GM12878 (cell line): Measurements from ENCODE around the gene SEMA3G. TPM values are rescaled to one million over a fixed set of nuclear protein-coding genes. Genes with fewer than 3 reads are reported as not detected.

Source experiments
- ATAC-seq: fragments of 200-7000 bp; cut with Tn5 transposase; 3 replicates; pipeline ENCODE4 v1.9.1; 2020; ENCODE audit warnings: mild to moderate bottlenecking, moderate library complexity
- BruUV-seq: library from RNA; stranded (reverse); fragments of 400-500 nt; replicated peaks from 2 replicates; lab custom pipeline; 2021; lab: Mats Ljungman, UMichigan
- CTCF ChIA-PET: fragments of 300-600 bp; sonication (Branson Sonifier 250); formaldehyde crosslinking; extraction: SDS; loops from one replicate; lab custom pipeline; 2021; ENCODE audit warnings: inconsistent platforms; lab: Yijun Ruan, JAX
- POLR2A ChIA-PET: fragments of 350-600 bp; formaldehyde crosslinking; extraction: SDS; loops from one replicate; lab custom pipeline; 2021; ENCODE audit warnings: inconsistent platforms; lab: Charles Lee
- RAD21 ChIA-PET: fragments of 300-600 bp; sonication (Branson Sonifier 250); formaldehyde crosslinking; loops from one replicate; lab custom pipeline; 2023; ENCODE audit warnings: antibody characterized with exemption; ENCODE audit not compliant: unreplicated experiment; lab: Charles Lee
- SMC1A ChIA-PET: fragments of 300-600 bp; sonication (Branson Sonifier 250); formaldehyde crosslinking; loops from one replicate; lab custom pipeline; 2023; ENCODE audit not compliant: unreplicated experiment, uncharacterized antibody; lab: Charles Lee
- DNase-seq: peaks from one replicate; pipeline ENCODE4 v3.0.0-alpha.2; 2011; ENCODE audit warnings: low read depth, low spot score
- FAIRE-seq: peaks from 3 replicates; lab custom pipeline; 2011; peaks lifted over from hg19 to GRCh38; lab: Jason Lieb, UNC
- H2AFZ ChIP-seq: 2 replicates; pipeline ENCODE4 v1.6.0; 2011; ENCODE audit warnings: low read depth, low read length, control low read depth; ENCODE audit not compliant: control insufficient read depth
- H3K27ac ChIP-seq: 2 replicates; pipeline ENCODE4 v1.5.1; 2011; ENCODE audit warnings: control low read depth; ENCODE audit not compliant: control insufficient read depth, insufficient read depth
- H3K27me3 ChIP-seq, 2 experiments: replicated peaks in 1 of 2; 2 replicates each; pipeline versions ENCODE4 v1.6.0 to v1.6.1; 2011; ENCODE audit warnings: low read length in 1 of 2; ENCODE audit not compliant: control insufficient read depth in 2 of 2, insufficient read depth in 2 of 2
- H3K36me3 ChIP-seq, 2 experiments: 2 replicates each; pipeline ENCODE4 v1.5.1; 2011; ENCODE audit warnings: low read length in 1 of 2; ENCODE audit not compliant: control insufficient read depth in 2 of 2, insufficient read depth in 2 of 2
- H3K4me1 ChIP-seq: 2 replicates; pipeline ENCODE4 v1.6.1; 2011; ENCODE audit warnings: mild to moderate bottlenecking, low read length, moderate library complexity, mixed read lengths; ENCODE audit not compliant: control insufficient read depth, insufficient read depth
- H3K4me2 ChIP-seq: 2 replicates; pipeline ENCODE4 v1.6.0; 2011; ENCODE audit warnings: control low read depth; ENCODE audit not compliant: control insufficient read depth, insufficient read depth
- H3K4me3 ChIP-seq: fragments of 200-600 bp; sonication (generic); 2 replicates; pipeline ENCODE4 v1.5.1; 2016
- H3K79me2 ChIP-seq: 2 replicates; pipeline ENCODE4 v1.6.0; 2011; ENCODE audit warnings: low read length; ENCODE audit not compliant: control insufficient read depth, insufficient read depth
- H3K9ac ChIP-seq: 2 replicates; pipeline ENCODE4 v1.8.0; 2011; ENCODE audit warnings: low read length, control low read depth, mixed read lengths; ENCODE audit not compliant: control insufficient read depth, insufficient read depth
- H3K9me3 ChIP-seq: replicated peaks from 3 replicates; pipeline ENCODE4 v1.5.1; 2011; ENCODE audit warnings: mild to moderate bottlenecking, low read length; ENCODE audit not compliant: control insufficient read depth, insufficient read depth
- H4K20me1 ChIP-seq: 2 replicates; pipeline ENCODE4 v1.6.0; 2011; ENCODE audit not compliant: control insufficient read depth, insufficient read depth
- BHLHE40 ChIP-seq, 2 experiments: fragments of 450-650 bp in 1 of 2; IDR thresholded peaks; 2 replicates each; pipeline ENCODE4 v1.6.1; 2011 to 2017; ENCODE audit warnings: low read depth in 2 of 2, borderline replicate concordance in 1 of 2, improper control_type of control experiment in 1 of 2, low read length in 1 of 2, mild to moderate bottlenecking in 1 of 2
- CEBPB ChIP-seq, 2 experiments: fragments of 150-350 bp in 1 of 2; IDR thresholded peaks; 2 replicates each; pipeline ENCODE4 v1.6.1; 2012 to 2014; ENCODE audit warnings: low read depth in 2 of 2, low read length in 2 of 2, borderline replicate concordance in 1 of 2, inconsistent platforms in 1 of 2
- NFIC ChIP-seq: IDR thresholded peaks from 2 replicates; pipeline ENCODE4 v1.6.1; 2012; ENCODE audit warnings: low read depth, mild to moderate bottlenecking, inconsistent platforms, low read length, moderate library complexity
- NFYA ChIP-seq: IDR thresholded peaks from 2 replicates; pipeline ENCODE4 v1.6.1; 2011; ENCODE audit warnings: low read depth, mild to moderate bottlenecking, low read length, improper control_type of control experiment, borderline replicate concordance
- POLR2A ChIP-seq: IDR thresholded peaks from 2 replicates; pipeline ENCODE4 v1.6.1; 2011; ENCODE audit warnings: low read depth, mild to moderate bottlenecking, low read length
- SMAD1 ChIP-seq: fragments of 450-650 bp; IDR thresholded peaks from 2 replicates; pipeline ENCODE4 v1.6.1; 2018; ENCODE audit warnings: mild to moderate bottlenecking, low read depth; ENCODE audit not compliant: partially characterized antibody
- TCF12 ChIP-seq: IDR thresholded peaks from 2 replicates; pipeline ENCODE4 v1.6.1; 2011; ENCODE audit warnings: low read depth, mild to moderate bottlenecking, low read length
- WGBS: methylation state at CpG from one replicate; pipeline ENCODE4 v1.1.6; 2016; ENCODE audit warnings: low lambda C conversion rate; ENCODE audit not compliant: insufficient replicate concordance, insufficient coverage; ENCODE audit errors: missing lambda C conversion rate; 5-methylcytosine and 5-hydroxymethylcytosine counted together
- in situ Hi-C: fragments of 300-500 bp; cut with MboI; formaldehyde crosslinking; loops from 9 replicates; pipeline ENCODE4 v1.14.3; 2018; ENCODE audit warnings: mixed read lengths
- intact Hi-C: fragments of 100-400 bp; cut with micrococcal nuclease; formaldehyde crosslinking; loops from one replicate; pipeline ENCODE4 v1.14.2; 2022; ENCODE audit not compliant: unreplicated experiment
- polyA plus RNA-seq, 11 experiments: library from polyadenylated mRNA; depleted of rRNA in 4 of 11; unstranded in 6 of 11; stranded (reverse) in 5 of 11; fragments of >200 nt; fragmentation: Nextera tagmentation in 4 of 11; fragmentation: Illumina TruSeq in 1 of 11; extraction: Ambion mirVana in 4 of 11; extraction: Trizol in 1 of 11; gene quantifications; 1 replicate in 1 of 11; 2 replicates in 10 of 11; pipeline versions ENCODE4 v1.2.1 to v1.2.3, GENCODE V29; 2011 to 2016; ENCODE audit warnings: inconsistent platforms in 2 of 11, missing spikeins in 2 of 11, low read depth in 1 of 11
- total RNA-seq, 4 experiments: library from RNA; depleted of rRNA in 3 of 4; stranded (reverse); fragments of >200 nt in 3 of 4; fragmentation: Illumina TruSeq in 1 of 4; extraction: Trizol in 1 of 4; gene quantifications; 2 replicates each; pipeline versions ENCODE4 v1.2.1 to v1.2.3, GENCODE V29; 2013 to 2021
- TF ChIP-seq, protein P1 (sequence below): IDR thresholded peaks from 2 replicates; pipeline ENCODE4 v1.6.1; 2011; ENCODE audit warnings: borderline replicate concordance, low read depth, mild to moderate bottlenecking, moderate library complexity, low read length; ENCODE audit not compliant: insufficient read depth, poor library complexity, severe bottlenecking
- TF ChIP-seq, protein P2 (sequence below): fragments of 450-650 bp; IDR thresholded peaks from 2 replicates; pipeline ENCODE4 v1.6.1; 2017; ENCODE audit warnings: borderline replicate concordance
- TF ChIP-seq, protein P3 (sequence below): fragments of 450-650 bp; IDR thresholded peaks from 2 replicates; pipeline ENCODE4 v1.6.1; 2017; ENCODE audit warnings: antibody characterized with exemption, mild to moderate bottlenecking, moderate library complexity

SEMA3G gene
- total and polyA plus RNA-seq, 10 of the 15 experiments (the other 5 are each of a cell fraction or from before 2014, with no cell fraction given), result 0.03 to 0.04 TPM; not detected in 8

- TF ChIP-seq, protein P1, sequence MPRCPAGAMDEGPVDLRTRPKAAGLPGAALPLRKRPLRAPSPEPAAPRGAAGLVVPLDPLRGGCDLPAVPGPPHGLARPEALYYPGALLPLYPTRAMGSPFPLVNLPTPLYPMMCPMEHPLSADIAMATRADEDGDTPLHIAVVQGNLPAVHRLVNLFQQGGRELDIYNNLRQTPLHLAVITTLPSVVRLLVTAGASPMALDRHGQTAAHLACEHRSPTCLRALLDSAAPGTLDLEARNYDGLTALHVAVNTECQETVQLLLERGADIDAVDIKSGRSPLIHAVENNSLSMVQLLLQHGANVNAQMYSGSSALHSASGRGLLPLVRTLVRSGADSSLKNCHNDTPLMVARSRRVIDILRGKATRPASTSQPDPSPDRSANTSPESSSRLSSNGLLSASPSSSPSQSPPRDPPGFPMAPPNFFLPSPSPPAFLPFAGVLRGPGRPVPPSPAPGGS, result no peak
- TF ChIP-seq CEBPB (IDR thresholded peaks at IDR 0.05; ENCODE audit: borderline replicate concordance in 1 of 2, low read depth in 2 of 2, low read length in 2 of 2), result no peak
- TF ChIP-seq, protein P2, sequence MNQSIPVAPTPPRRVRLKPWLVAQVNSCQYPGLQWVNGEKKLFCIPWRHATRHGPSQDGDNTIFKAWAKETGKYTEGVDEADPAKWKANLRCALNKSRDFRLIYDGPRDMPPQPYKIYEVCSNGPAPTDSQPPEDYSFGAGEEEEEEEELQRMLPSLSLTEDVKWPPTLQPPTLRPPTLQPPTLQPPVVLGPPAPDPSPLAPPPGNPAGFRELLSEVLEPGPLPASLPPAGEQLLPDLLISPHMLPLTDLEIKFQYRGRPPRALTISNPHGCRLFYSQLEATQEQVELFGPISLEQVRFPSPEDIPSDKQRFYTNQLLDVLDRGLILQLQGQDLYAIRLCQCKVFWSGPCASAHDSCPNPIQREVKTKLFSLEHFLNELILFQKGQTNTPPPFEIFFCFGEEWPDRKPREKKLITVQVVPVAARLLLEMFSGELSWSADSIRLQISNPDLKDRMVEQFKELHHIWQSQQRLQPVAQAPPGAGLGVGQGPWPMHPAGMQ, result no peak
Measured at GRCh38 chr3:52397676-52398399, 47.1 kb downstream of the SEMA3G start (continued).

GRCh38 chr3:52396907-52397591 is 47.9 kb downstream of the SEMA3G start:
- in situ Hi-C loops, result no loop called here

More at GRCh38 chr3:52396907-52397591, 47.9 kb downstream of the SEMA3G start:
- H3K9me3 ChIP-seq, result no peaks in the 10 kb centered on the region
- H3K4me2 ChIP-seq, result no peak overlapping the region
- H4K20me1 ChIP-seq, result no peaks in the 10 kb centered on the region
- ChIA-PET CTCF (no interaction called here), RAD21 (no interaction called here), SMC1A (no interaction called here), POLR2A (no interaction called here)
- H3K9ac ChIP-seq, result no peak overlapping the region
- no peak overlapping the region for H2AFZ ChIP-seq
- no peaks in the 10 kb centered on the region for H3K4me1 ChIP-seq
- H3K27ac ChIP-seq, result no peak overlapping the region
- peaks cover 0 to under 1% of the 10 kb centered on the region in 2 experiments; a peak in 2 of 4 replicates for H3K36me3 ChIP-seq
- no peak overlapping the region for H3K4me3 ChIP-seq
- no peaks in the 10 kb centered on the region for H3K79me2 ChIP-seq
- intact Hi-C loops, result no loop called here
- FAIRE-seq, result no peak
- no peak for TF ChIP-seq TCF12
- TF ChIP-seq, protein P3, sequence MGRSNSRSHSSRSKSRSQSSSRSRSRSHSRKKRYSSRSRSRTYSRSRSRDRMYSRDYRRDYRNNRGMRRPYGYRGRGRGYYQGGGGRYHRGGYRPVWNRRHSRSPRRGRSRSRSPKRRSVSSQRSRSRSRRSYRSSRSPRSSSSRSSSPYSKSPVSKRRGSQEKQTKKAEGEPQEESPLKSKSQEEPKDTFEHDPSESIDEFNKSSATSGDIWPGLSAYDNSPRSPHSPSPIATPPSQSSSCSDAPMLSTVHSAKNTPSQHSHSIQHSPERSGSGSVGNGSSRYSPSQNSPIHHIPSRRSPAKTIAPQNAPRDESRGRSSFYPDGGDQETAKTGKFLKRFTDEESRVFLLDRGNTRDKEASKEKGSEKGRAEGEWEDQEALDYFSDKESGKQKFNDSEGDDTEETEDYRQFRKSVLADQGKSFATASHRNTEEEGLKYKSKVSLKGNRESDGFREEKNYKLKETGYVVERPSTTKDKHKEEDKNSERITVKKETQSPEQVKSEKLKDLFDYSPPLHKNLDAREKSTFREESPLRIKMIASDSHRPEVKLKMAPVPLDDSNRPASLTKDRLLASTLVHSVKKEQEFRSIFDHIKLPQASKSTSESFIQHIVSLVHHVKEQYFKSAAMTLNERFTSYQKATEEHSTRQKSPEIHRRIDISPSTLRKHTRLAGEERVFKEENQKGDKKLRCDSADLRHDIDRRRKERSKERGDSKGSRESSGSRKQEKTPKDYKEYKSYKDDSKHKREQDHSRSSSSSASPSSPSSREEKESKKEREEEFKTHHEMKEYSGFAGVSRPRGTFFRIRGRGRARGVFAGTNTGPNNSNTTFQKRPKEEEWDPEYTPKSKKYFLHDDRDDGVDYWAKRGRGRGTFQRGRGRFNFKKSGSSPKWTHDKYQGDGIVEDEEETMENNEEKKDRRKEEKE, result no peak
- TF ChIP-seq POLR2A, result no peak
- no peak for TF ChIP-seq BHLHE40 (IDR thresholded peaks at IDR 0.05; ENCODE audit: borderline replicate concordance in 1 of 2, low read depth in 2 of 2, low read length in 1 of 2)
- no peak for TF ChIP-seq NFIC
- TF ChIP-seq NFYA, result no peak
- no peak for TF ChIP-seq SMAD1
- no peak; the same call in 2 of the 3 replicates for ATAC-seq
- no peaks in the 10 kb centered on the region for H3K27me3 ChIP-seq
- DNase-seq, result no peak
- BruUV-seq, result no TSS peak
- 74% methylated on average over 6 of the region's 10 CpGs for WGBS
